Osteoblast (primary cell): ENCODE measurements around the gene PRG3. TPM values are rescaled to one million over a fixed set of nuclear protein-coding genes. Genes with fewer than 3 reads are reported as not detected.

Experiments used
- DNase-seq: peaks from one replicate; pipeline ENCODE4 v3.0.0; 2011; ENCODE audit warnings: low spot score, mixed read lengths; ENCODE audit not compliant: insufficient read length; ENCODE audit errors: missing footprints
- H2AFZ ChIP-seq: 2 replicates; pipeline ENCODE4 v1.6.0; 2011; ENCODE audit warnings: mild to moderate bottlenecking, low read length
- H3K27ac ChIP-seq: 2 replicates; pipeline ENCODE4 v1.5.1; 2011; ENCODE audit warnings: mild to moderate bottlenecking, low read depth, low read length, moderate library complexity
- H3K27me3 ChIP-seq: 2 replicates; pipeline ENCODE4 v1.6.0; 2012; ENCODE audit warnings: mild to moderate bottlenecking, control low read depth, inconsistent platforms, low read length, moderate library complexity; ENCODE audit not compliant: insufficient read depth
- H3K36me3 ChIP-seq: 2 replicates; pipeline ENCODE4 v1.5.1; 2011; ENCODE audit warnings: mild to moderate bottlenecking, low read length, control low read depth, moderate library complexity; ENCODE audit not compliant: insufficient read depth
- H3K4me1 ChIP-seq: 2 replicates; pipeline ENCODE4 v1.5.1; 2011; ENCODE audit warnings: mild to moderate bottlenecking, low read length, control low read depth, moderate library complexity; ENCODE audit not compliant: insufficient read depth
- H3K4me2 ChIP-seq: 2 replicates; pipeline ENCODE4 v1.6.0; 2011; ENCODE audit warnings: mild to moderate bottlenecking, low read length; ENCODE audit not compliant: insufficient read depth
- H3K4me3 ChIP-seq: fragments of 200-600 bp; sonication (generic); 3 replicates; pipeline ENCODE4 v1.5.1; 2012; ENCODE audit warnings: mild to moderate bottlenecking, low read length, inconsistent platforms; ENCODE audit not compliant: insufficient read depth
- H3K79me2 ChIP-seq: 2 replicates; pipeline ENCODE4 v1.6.0; 2012; ENCODE audit warnings: mild to moderate bottlenecking, low read length, control low read depth, inconsistent platforms; ENCODE audit not compliant: insufficient read depth
- H3K9me3 ChIP-seq: 2 replicates; pipeline ENCODE4 v1.5.1; 2011; ENCODE audit warnings: low read depth, low read length, control low read depth
- H4K20me1 ChIP-seq: 2 replicates; pipeline ENCODE4 v1.6.0; 2012; ENCODE audit warnings: mild to moderate bottlenecking, low read length, control low read depth; ENCODE audit not compliant: insufficient read depth
- CTCF ChIP-seq: IDR thresholded peaks from 2 replicates; pipeline ENCODE4 v1.5.1; 2011; ENCODE audit warnings: mild to moderate bottlenecking, low read depth, low read length, moderate library complexity; ENCODE audit errors: extremely low read depth
- total RNA-seq: library from RNA; depleted of rRNA; stranded (reverse); fragments of >200 nt; gene quantifications from 2 replicates; pipeline ENCODE4 v1.2.3, GENCODE V29; 2012

The PRG3 gene
- total RNA-seq, 1 donor: not detected

GRCh38 chr11:57373146-57373545 lies 7.8 kb downstream of the PRG3 start:
- H4K20me1 ChIP-seq: no peaks in the 10 kb centered on the region
- H3K27ac ChIP-seq: no peak overlapping the region
- no peak overlapping the region for H3K4me2 ChIP-seq
- no peaks in the 10 kb centered on the region for H3K27me3 ChIP-seq
- no peaks in the 10 kb centered on the region for H3K79me2 ChIP-seq
- TF ChIP-seq CTCF: no peak
- H3K4me3 ChIP-seq: no peak overlapping the region
- H3K9me3 ChIP-seq: no peaks in the 10 kb centered on the region
- peaks cover 6% of the 10 kb centered on the region for H3K4me1 ChIP-seq
- H2AFZ ChIP-seq: no peak overlapping the region
- no peak for DNase-seq
- no peaks in the 10 kb centered on the region for H3K36me3 ChIP-seq

DNA sequence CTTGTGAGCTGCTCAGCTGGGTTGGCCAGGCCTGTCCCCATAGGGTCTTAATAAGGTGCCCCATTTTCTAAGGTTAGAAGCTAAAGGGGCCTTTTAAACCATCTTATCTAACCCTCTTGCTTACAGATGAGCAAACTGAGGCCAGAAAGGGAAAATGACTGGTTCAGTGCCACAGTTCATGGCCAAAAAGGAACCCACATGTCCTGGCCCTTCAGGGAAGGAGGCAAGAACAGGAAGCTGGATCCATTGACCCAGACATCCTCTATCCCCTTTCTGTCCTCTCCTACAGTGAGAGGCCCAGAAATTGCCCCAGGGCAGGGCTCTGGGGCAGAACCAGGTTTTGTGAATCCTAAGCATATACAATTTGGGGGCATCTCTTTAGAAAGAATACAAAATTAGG lies 10.0 kb downstream of the PRG3 start:
- H3K79me2 ChIP-seq: no peaks in the 10 kb centered on the region
- no peak overlapping the region for H3K4me3 ChIP-seq
- peaks cover 6% of the 10 kb centered on the region for H3K4me1 ChIP-seq
- H2AFZ ChIP-seq: no peak overlapping the region
- H3K9me3 ChIP-seq: no peaks in the 10 kb centered on the region
- H3K27me3 ChIP-seq: no peaks in the 10 kb centered on the region
- no peak for DNase-seq
- no peaks in the 10 kb centered on the region for H4K20me1 ChIP-seq
- no peak for TF ChIP-seq CTCF
- no peak overlapping the region for H3K27ac ChIP-seq
- H3K4me2 ChIP-seq: no peak overlapping the region
- no peaks in the 10 kb centered on the region for H3K36me3 ChIP-seq

DNA sequence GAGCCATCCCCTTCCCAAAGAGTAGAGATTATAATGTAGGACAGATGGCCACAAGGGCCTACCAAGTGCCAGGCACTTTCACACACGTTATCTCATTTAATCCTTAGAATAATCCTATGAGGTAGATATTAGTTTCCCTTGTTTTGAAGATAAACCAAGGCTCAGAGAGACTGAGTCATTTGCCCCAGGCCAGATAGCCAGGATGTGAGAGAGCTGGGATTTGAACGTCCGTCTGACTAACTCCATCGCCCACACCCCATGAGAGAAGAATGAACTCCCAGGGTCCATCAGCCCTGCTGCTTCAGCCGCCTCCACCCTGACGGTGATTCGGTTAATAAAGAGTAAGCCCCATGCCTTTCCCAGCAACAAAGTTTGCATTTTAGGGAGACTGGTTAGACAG lies 10.7 kb downstream of the PRG3 start:
- DNase-seq: peak; percentile 93
- Histone ChIP-seq H3K9me3 (no peaks in the 10 kb centered on the region), H2AFZ (no peak overlapping the region), H3K27me3 (no peaks in the 10 kb centered on the region), H3K4me3 (no peak overlapping the region), H3K36me3 (no peaks in the 10 kb centered on the region), H3K4me2 (no peak overlapping the region), H3K4me1 (peaks cover 6% of the 10 kb centered on the region), H3K27ac (no peak overlapping the region), H3K79me2 (no peaks in the 10 kb centered on the region), H4K20me1 (no peaks in the 10 kb centered on the region)
- no peak for TF ChIP-seq CTCF

GRCh38 chr11:57368845-57369232 lies 12.1 kb downstream of the PRG3 start:
- Histone ChIP-seq H3K27me3 (no peaks in the 10 kb centered on the region), H3K27ac (no peak overlapping the region), H3K9me3 (no peaks in the 10 kb centered on the region), H4K20me1 (no peaks in the 10 kb centered on the region), H3K4me2 (no peak overlapping the region), H2AFZ (no peak overlapping the region), H3K79me2 (no peaks in the 10 kb centered on the region), H3K36me3 (no peaks in the 10 kb centered on the region), H3K4me1 (peaks cover 6% of the 10 kb centered on the region), H3K4me3 (no peak overlapping the region)
- TF ChIP-seq CTCF: no peak
- DNase-seq: no peak
